Measurements from ENCODE around the gene ZNRD2.

DNA sequence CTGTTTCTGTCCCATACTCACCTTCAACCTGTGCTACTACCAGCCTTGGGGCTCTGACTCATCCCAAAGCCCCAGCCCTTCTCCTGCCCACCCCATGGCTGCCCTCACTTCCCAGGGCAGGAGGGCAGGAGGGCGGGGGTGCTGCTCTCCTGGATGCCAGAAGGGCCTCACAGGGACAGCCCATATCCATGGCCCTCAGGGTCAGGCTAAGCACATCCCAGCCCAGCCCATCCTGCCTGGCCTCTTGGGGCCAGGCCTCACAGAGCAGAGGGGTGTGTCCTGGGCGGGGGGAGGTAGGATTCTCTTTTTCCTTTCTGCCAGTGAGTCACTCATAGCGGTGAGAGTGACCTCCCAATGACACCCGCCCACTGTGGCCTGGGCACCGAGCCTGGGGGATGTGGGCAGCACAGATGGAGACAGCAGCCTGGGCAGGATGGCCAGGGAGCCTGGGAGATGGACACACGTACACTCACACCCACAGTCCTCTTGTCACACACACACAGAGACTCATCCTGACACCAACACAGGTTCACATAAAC is 14.5 kb upstream of the ZNRD2 start:
- TF ChIP-seq POLR2A (IDR thresholded peaks at IDR 0.05; ENCODE audit: control extremely low read depth in 1 of 2, low read depth in 2 of 2, low read length in 2 of 2) (no peak), EP300 (IDR thresholded peaks at IDR 0.05; ENCODE audit: borderline replicate concordance in 1 of 2, low read depth in 2 of 2, low read length in 2 of 2) (no peak), CHD2 (IDR thresholded peaks at IDR 0.05; ENCODE audit: low read length) (no peak), CBX8 (IDR thresholded peaks at IDR 0.05; ENCODE audit: borderline replicate concordance, low read depth, low read length) (no peak), RAD21 (IDR thresholded peaks at IDR 0.05 in 1 of 2, conservative IDR thresholded peaks at IDR 0.05 in 1 of 2; ENCODE audit: low read depth in 2 of 2, low read length in 2 of 2) (no peak)
- TF ChIP-seq, protein P1, sequence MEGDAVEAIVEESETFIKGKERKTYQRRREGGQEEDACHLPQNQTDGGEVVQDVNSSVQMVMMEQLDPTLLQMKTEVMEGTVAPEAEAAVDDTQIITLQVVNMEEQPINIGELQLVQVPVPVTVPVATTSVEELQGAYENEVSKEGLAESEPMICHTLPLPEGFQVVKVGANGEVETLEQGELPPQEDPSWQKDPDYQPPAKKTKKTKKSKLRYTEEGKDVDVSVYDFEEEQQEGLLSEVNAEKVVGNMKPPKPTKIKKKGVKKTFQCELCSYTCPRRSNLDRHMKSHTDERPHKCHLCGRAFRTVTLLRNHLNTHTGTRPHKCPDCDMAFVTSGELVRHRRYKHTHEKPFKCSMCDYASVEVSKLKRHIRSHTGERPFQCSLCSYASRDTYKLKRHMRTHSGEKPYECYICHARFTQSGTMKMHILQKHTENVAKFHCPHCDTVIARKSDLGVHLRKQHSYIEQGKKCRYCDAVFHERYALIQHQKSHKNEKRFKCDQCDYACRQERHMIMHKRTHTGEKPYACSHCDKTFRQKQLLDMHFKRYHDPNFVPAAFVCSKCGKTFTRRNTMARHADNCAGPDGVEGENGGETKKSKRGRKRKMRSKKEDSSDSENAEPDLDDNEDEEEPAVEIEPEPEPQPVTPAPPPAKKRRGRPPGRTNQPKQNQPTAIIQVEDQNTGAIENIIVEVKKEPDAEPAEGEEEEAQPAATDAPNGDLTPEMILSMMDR (IDR thresholded peaks at IDR 0.05; ENCODE audit: control extremely low read depth in 1 of 3, insufficient read depth in 1 of 3, low read depth in 1 of 3, low read length in 3 of 3), result no peak
- TF ChIP-seq, protein P2, sequence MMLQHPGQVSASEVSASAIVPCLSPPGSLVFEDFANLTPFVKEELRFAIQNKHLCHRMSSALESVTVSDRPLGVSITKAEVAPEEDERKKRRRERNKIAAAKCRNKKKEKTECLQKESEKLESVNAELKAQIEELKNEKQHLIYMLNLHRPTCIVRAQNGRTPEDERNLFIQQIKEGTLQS (IDR thresholded peaks at IDR 0.05; ENCODE audit: insufficient read depth, low read depth, low read length), result no peak
- TF ChIP-seq, protein P3, sequence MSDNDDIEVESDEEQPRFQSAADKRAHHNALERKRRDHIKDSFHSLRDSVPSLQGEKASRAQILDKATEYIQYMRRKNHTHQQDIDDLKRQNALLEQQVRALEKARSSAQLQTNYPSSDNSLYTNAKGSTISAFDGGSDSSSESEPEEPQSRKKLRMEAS (IDR thresholded peaks at IDR 0.05), result no peak
